Right lobe of liver (tissue), 6 donors: ENCODE measurements around the gene ADAM10. TPM values are rescaled to one million over a fixed set of nuclear protein-coding genes. Genes with fewer than 3 reads are reported as not detected.
A peak's percentile ranks its signal among the peaks of the same experiment; 100 is the strongest.

Source experiments
- ATAC-seq, 4 donors: fragments of 200-7000 bp; cut with Tn5 transposase; one replicate each; pipeline ENCODE4 v1.9.1; 2020; ENCODE audit warnings: mild to moderate bottlenecking in 4 of 4, moderate library complexity in 4 of 4
- DNase-seq, 3 donors: peaks; one replicate each; pipeline ENCODE4 v3.0.0-alpha.2; 2020
- H3K27ac ChIP-seq, 3 donors: fragments of 200-600 bp; one replicate each; pipeline ENCODE4 v1.8.0; 2022
- H3K27me3 ChIP-seq, 2 donors: fragments of 200-600 bp; one replicate each; pipeline ENCODE4 v1.8.0; 2022
- H3K36me3 ChIP-seq, 4 donors: fragments of 200-600 bp; sonication (generic) in 1 of 4; one replicate each; pipeline versions ENCODE4 v1.5.1 to v1.8.0; 2017 to 2022; ENCODE audit warnings: control low read depth in 1 of 4
- H3K4me1 ChIP-seq, 4 donors: fragments of 200-600 bp; sonication (generic) in 1 of 4; one replicate each; pipeline versions ENCODE4 v1.5.1 to v1.8.0; 2017 to 2022; ENCODE audit warnings: control low read depth in 1 of 4
- H3K4me3 ChIP-seq, 3 donors: fragments of 200-600 bp; one replicate each; pipeline ENCODE4 v1.8.0; 2022
- H3K9me3 ChIP-seq, 4 donors: fragments of 200-600 bp; sonication (generic) in 1 of 4; one replicate each; pipeline versions ENCODE4 v1.5.1 to v1.8.0; 2017 to 2022; ENCODE audit warnings: control low read depth in 1 of 4
- POLR2A ChIP-seq: fragments of 450-650 bp; IDR thresholded peaks from one replicate; pipeline ENCODE4 v1.6.1; 2017; ENCODE audit warnings: antibody characterized with exemption, mild to moderate bottlenecking
- WGBS: methylation state at CpG from one replicate; pipeline ENCODE4 v1.1.6; 2018; ENCODE audit warnings: low coverage, low lambda C conversion rate; ENCODE audit not compliant: insufficient coverage; ENCODE audit errors: missing lambda C conversion rate; 5-methylcytosine and 5-hydroxymethylcytosine counted together
- intact Hi-C, 2 donors: fragments of 100-400 bp; cut with DNase I; formaldehyde crosslinking; loops; one replicate each; pipeline versions ENCODE4 v1.11.2 to v1.14.1; 2022
- long read RNA-seq: library from polyadenylated mRNA; unstranded; transcript quantifications from one replicate; pipeline ENCODE4 v2.0.0, GENCODE V29; 2019
- total RNA-seq, 6 experiments: library from RNA; depleted of rRNA in 2 of 6; stranded (reverse); fragments of >200 nt in 2 of 6; fragmentation: NEBNext Ultra II Directional in 3 of 6; extraction: Animal tissue kit (Norgen Biotek cat#: 25700) in 3 of 6; gene quantifications; one replicate each; pipeline versions ENCODE4 v1.1.0 to v1.2.4, GENCODE V29; 2016 to 2023
- TF ChIP-seq, protein P1 (sequence below), 4 donors: fragments of 200-600 bp in 3 of 4; fragments of 450-650 bp in 1 of 4; IDR thresholded peaks; one replicate each; pipeline versions ENCODE4 v1.5.1 to v1.8.0; 2016 to 2022; ENCODE audit warnings: antibody characterized with exemption in 4 of 4, mild to moderate bottlenecking in 2 of 4
- donor health status: DM: no; HTN: yes; CAD: no.
- donor health status: DM: no; HTN: no; CAD: no.
- donor health status: DM: no; HTN: no; CAD: no.
- donor health status: DM: no; HTN: yes; CAD: no.
- donor health status: DM: no; HTN: yes; CAD: no.

The ADAM10 gene
- 10 to 100 TPM; 24.1 to 78.1 (median 43.3) TPM for total RNA-seq
- long read RNA-seq, partial matches to known transcripts = 2 of 6 reads
- long read RNA-seq, other reads (novel, unspliced or antisense) = 3 of 6 reads

DNA sequence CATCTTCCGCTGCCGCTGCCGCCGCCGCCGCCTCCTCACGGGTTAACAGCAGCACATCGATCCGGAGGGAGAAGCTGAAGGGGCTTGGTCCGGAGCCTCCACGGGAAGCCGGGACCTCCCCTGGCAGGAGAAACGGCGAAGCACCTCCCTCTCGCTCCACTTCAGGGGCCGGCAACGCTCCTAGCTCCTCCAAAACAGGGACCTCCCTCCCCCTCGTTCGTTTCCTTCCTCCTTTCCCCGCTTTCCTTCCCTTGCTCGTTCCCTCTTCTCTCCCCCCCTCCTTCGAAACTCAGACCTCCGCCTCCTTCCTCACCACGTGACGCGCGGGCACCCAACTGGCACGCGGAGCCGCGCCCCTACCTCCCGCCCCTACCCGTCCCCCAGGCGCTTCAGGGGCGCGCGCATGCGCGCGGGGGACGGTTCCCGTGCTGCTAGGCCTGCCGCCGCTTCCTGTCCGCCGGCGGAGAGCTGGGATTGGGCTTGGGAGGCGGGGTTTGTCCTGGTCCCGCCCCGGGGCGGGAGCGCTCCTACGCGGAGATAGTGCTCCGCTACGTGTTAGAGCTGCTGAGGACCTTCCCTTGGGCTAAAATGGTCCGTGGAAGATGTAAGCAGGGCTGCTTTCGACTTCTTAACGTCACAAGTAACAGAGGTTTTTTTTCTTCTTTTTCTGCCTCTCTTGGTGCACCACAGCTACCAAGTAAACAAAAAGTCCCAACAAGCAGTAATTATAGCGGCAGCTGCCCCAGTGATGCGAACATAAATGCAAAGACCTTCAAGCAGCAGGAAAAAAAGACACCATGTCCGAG lies at the start of gene ADAM10:
Gene ADAM10, minus strand, starts transcription at position 176 of the 806 bp plus-strand sequence. Its CDS starts 173 bp downstream, at position 3.
- TF ChIP-seq, protein P1, sequence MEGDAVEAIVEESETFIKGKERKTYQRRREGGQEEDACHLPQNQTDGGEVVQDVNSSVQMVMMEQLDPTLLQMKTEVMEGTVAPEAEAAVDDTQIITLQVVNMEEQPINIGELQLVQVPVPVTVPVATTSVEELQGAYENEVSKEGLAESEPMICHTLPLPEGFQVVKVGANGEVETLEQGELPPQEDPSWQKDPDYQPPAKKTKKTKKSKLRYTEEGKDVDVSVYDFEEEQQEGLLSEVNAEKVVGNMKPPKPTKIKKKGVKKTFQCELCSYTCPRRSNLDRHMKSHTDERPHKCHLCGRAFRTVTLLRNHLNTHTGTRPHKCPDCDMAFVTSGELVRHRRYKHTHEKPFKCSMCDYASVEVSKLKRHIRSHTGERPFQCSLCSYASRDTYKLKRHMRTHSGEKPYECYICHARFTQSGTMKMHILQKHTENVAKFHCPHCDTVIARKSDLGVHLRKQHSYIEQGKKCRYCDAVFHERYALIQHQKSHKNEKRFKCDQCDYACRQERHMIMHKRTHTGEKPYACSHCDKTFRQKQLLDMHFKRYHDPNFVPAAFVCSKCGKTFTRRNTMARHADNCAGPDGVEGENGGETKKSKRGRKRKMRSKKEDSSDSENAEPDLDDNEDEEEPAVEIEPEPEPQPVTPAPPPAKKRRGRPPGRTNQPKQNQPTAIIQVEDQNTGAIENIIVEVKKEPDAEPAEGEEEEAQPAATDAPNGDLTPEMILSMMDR (IDR thresholded peaks at IDR 0.05) = no peak
- TF ChIP-seq POLR2A = peak; percentile 93
- WGBS = under 1% methylated on average over 37 of the region's 62 CpGs
- DNase-seq = peak; percentile 100
- peak within 1 kb of the TSS; percentile 79 to 94 (median 89) for H3K4me3 ChIP-seq
- H3K27ac ChIP-seq = peak within 1 kb of the TSS; percentile 91 to 96 (median 95)
- H3K27me3 ChIP-seq = no peaks in the 10 kb centered on the region
- H3K9me3 ChIP-seq = no peaks in the 10 kb centered on the region
- H3K4me1 ChIP-seq = peaks cover 0 to 24% (median 6%) of the 10 kb centered on the region in 4 donors
- intact Hi-C loops = loop anchor here in 1 of 2 donors (10.0 kb wide), 1 partner anchor 175 kb away; no protein-coding TSS in a partner anchor
- peak; percentile 92 to 97 (median 95) for ATAC-seq
- no peaks in the 10 kb centered on the region for H3K36me3 ChIP-seq

- H3K4me3 ChIP-seq = no peak overlapping the region
- no peaks in the 10 kb centered on the region for H3K27me3 ChIP-seq
- DNase-seq (no peak), ATAC-seq (no peak)
- no peaks in the 10 kb centered on the region for H3K4me1 ChIP-seq
- no peak overlapping the region for H3K27ac ChIP-seq
- TF ChIP-seq, protein P1 (IDR thresholded peaks at IDR 0.05) = no peak
- TF ChIP-seq POLR2A = no peak
- H3K36me3 ChIP-seq = no peaks in the 10 kb centered on the region
- intact Hi-C loops = no loop called here
- no peaks in the 10 kb centered on the region for H3K9me3 ChIP-seq
- 71% methylated on average over 3 of the region's 3 CpGs for WGBS
Observed at GRCh38 chr15:58797505-58797904, 48.0 kb upstream of the ADAM10 start.

GRCh38 chr15:58795825-58796224 lies 46.3 kb upstream of the ADAM10 start:
- Histone ChIP-seq H3K9me3 (no peaks in the 10 kb centered on the region), H3K27ac (no peak overlapping the region), H3K4me1 (no peaks in the 10 kb centered on the region), H3K4me3 (no peak overlapping the region), H3K36me3 (no peaks in the 10 kb centered on the region), H3K27me3 (no peaks in the 10 kb centered on the region)
- DNase-seq (no peak), ATAC-seq (no peak)
- 65% methylated on average over 2 of the region's 2 CpGs for WGBS
- TF ChIP-seq POLR2A = no peak
- TF ChIP-seq, protein P1 (IDR thresholded peaks at IDR 0.05) = no peak
- intact Hi-C loops = no loop called here

- DNase-seq = no peak
- no peak for ATAC-seq
- TF ChIP-seq, protein P1 (IDR thresholded peaks at IDR 0.05) = no peak
- TF ChIP-seq POLR2A = no peak
- H3K4me3 ChIP-seq = no peak overlapping the region
- H3K4me1 ChIP-seq = no peaks in the 10 kb centered on the region
- intact Hi-C loops = no loop called here
- no peak overlapping the region for H3K27ac ChIP-seq
- no peaks in the 10 kb centered on the region for H3K27me3 ChIP-seq
- H3K36me3 ChIP-seq = no peaks in the 10 kb centered on the region
- WGBS = 79% methylated on average over 6 of the region's 6 CpGs
- H3K9me3 ChIP-seq = no peaks in the 10 kb centered on the region
Observed at GRCh38 chr15:58793862-58794261, 44.4 kb upstream of the ADAM10 start.
